Measurements from ENCODE around the gene CFAP100.

Gene CFAP100

GRCh38 chr3:126446791-126447190, 52.1 kb downstream of the CFAP100 start:
- DNase-seq, result no peak

GRCh38 chr3:126447456-126448106, 52.9 kb downstream of the CFAP100 start:
- DNase-seq, result no peak

- no peak for DNase-seq
These were observed 53.6 kb downstream of the CFAP100 start for GRCh38 chr3:126448136-126448892.

DNA sequence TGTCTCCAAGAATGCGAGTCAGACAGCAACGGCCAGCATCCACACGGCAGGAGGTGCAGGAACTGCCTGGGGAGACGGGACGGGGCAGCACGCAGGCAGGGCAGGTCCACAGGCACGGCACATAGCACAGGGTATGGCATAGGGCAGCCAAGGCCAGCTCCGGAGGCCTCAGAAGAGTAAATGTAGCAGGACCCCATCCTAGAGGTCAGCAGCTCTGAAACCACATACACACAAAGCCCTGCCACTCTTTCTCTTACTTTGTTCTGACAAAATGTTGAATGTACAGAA, 54.1 kb downstream of the CFAP100 start:
- DNase-seq, result no peak

DNA sequence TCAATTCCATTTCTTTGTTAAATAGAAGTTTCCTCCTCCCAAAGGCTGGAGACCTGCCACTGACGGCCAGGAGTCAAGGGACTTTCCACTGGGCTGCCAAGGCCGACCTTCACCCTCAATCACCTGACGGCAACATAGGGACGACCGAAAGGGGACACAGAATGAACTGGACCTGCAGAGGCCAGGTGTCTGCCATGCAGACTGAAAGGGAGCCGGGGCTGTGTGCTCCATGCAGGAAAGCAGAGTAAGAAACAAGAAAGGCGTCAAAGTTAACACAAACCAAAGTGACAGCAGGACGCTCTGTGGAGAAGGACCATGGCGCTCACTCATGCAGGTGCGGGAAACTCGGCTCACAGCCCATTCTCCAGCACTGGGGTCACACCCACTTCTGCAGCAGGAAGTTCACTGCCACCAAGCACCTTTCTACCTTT, 54.9 kb downstream of the CFAP100 start:
- no peak for DNase-seq

- no peak for DNase-seq
These were observed 55.5 kb downstream of the CFAP100 start for GRCh38 chr3:126450219-126450618.

DNA sequence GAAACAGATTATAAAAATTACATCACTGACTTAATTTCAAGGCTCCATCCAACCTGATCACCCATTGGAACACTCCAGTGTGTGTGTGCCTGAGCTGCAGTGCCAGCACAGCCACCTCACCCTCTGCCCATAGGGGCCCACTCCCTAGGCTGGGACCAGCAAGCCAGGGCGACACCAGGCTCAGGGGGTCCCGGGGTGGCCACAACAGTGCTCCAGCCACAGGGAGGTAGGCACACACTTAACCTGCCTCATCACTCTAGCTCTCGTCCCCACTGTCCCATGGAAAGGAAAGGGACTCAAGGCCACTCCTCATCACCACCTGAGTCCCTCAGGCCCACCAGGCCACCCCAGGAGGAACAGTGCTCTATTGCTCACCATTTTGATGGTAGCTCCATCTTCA, 56.0 kb downstream of the CFAP100 start:
- DNase-seq, result no peak

- no peak for DNase-seq
These were observed 56.8 kb downstream of the CFAP100 start for GRCh38 chr3:126451511-126451910.

DNA sequence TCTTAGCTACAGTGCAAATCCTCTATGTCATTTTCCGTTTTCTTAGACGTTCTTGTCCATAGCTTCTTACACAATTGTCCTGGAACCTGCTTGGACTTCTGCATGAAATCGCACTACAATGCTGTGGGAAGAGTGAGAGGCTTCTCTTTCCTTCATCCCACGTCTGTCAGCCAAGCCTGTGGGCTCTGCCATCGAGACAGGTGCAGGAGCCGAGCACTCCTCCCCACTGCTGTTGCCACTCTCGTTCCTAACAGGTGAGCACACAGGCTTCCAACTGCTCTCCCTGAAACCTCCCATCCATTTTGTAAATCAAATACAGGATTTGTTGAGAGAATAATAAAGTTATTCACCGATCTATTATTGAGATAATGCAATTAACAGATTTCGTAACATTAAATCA, 57.5 kb downstream of the CFAP100 start:
- no peak for DNase-seq

DNA sequence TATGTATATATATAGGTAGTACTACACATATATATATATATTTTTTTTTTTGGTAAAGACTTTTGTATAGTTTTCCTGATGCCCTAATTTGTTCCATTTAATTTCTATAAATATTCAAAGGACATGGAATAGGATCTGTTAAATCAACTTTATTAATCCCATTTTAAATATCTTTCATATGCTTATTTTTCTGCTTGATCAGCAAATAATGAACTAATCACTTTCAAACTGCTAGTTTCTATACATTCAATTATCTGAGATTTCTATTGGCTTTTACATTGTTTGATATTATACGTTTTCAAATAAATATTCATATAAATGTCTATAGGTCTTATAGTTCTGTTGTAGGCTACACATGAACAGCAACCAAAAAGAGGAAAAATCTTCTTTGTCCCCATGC, 59.3 kb downstream of the CFAP100 start:
- DNase-seq, result no peak

- DNase-seq, result no peak
These were observed 59.9 kb downstream of the CFAP100 start for GRCh38 chr3:126454437-126455198.

- no peak for DNase-seq
These were observed 61.5 kb downstream of the CFAP100 start for GRCh38 chr3:126456211-126456610.

GRCh38 chr3:126456766-126457388, 62.2 kb downstream of the CFAP100 start:
- DNase-seq, result no peak

DNA sequence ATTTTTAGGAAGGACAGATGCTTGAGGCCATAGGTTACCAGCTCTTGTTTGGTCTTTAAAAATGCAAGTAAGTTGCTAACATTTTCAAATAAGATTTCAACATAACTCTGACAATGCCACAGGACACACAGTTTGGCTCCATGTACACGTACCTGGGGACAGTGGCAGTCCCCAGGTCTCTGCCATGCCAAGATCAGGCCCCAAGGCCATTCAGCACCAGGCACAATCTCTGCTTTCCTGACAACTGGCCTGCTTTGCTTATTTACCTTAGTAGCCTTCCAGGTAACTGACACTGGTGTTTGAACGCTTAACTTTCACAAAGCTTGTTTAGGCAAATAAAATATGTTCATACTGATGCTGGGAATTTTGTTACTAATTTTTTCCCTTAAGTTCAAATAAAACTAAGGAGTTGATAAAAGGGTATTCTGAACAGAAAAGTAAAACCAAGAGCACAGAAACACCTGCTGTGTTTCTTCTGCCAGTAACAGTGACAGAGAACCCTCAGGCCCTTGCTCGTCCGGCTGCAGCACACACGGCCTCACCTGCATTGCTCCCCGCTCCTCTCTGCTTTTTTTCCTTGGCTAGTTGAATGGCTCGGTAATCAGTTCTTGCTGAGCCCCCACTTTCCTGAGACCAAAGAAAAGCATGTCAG, 64.5 kb downstream of the CFAP100 start:
- DNase-seq, result no peak

DNA sequence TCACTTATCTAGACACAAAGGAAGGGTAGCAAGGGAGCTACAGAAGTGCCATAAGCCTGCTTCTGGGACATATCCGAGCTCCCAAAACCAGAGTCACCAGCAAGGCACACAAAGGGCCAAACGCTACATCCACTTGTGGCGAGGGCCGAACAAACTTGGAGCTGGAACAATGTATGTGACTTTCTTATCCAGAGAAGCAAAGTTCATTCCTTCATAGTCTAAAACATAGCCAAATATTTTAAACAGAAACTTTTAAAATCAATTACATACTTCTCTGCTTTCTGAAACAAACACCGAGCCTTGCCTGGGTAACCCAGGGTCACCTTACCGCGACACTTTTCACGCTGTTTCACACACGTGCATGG, 65.0 kb downstream of the CFAP100 start:
- no peak for DNase-seq

GRCh38 chr3:126460381-126460780, 65.7 kb downstream of the CFAP100 start:
- DNase-seq, result no peak

DNA sequence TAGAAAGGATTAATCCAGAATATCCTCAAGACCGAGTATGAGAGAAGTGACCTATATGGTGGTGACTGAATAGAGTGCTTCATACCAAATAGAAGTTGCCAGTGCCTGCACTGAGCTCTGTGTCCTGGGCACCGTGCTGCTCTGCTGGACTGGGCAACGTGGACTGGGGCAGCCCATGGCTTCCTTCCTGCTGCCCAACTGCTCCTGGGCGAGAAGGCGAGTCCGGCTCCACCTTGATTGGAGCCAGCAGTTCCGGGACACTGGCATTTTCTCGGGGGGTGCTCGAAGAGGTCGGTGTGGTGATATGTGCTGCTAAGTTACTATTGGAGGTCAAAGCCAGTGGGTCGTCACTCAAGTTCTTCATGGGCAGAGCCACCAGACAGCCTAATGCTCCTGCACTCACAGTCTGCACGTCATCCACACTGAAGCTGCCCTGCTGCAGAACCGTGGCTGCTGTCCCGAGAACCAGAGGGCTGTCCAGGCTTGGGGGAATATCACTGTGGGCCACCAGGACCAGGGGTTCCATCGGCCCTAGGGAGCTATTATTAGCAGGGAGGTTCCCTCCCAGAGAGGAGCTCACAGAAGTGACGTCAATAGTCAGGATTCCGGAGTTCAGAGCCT, 66.9 kb downstream of the CFAP100 start:
- no peak for DNase-seq

GRCh38 chr3:126463521-126463920, 68.8 kb downstream of the CFAP100 start:
- no peak for DNase-seq

- DNase-seq, result no peak
These were observed 69.4 kb downstream of the CFAP100 start for GRCh38 chr3:126464093-126464492.

DNA sequence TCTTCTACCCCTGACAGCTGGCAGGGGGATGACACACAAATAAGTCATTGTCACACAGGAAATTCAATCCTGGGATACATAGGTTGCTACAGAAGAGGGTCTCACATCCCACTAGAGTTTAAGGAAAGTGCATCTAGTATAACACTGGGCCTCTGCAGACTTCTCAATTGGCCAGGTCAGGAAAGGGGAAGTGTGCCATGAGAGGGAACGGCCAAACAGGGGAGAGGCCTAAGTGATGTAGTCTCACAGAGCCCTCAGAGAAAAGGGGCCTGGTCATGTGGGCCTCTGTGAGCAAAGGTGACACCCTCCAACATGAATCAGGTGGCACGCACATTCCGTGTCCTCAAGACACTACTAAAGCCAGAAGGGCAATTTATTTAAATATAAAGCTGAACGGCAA, 69.8 kb downstream of the CFAP100 start:
- no peak for DNase-seq

GRCh38 chr3:126464997-126465396, 70.3 kb downstream of the CFAP100 start:
- DNase-seq, result no peak

DNA sequence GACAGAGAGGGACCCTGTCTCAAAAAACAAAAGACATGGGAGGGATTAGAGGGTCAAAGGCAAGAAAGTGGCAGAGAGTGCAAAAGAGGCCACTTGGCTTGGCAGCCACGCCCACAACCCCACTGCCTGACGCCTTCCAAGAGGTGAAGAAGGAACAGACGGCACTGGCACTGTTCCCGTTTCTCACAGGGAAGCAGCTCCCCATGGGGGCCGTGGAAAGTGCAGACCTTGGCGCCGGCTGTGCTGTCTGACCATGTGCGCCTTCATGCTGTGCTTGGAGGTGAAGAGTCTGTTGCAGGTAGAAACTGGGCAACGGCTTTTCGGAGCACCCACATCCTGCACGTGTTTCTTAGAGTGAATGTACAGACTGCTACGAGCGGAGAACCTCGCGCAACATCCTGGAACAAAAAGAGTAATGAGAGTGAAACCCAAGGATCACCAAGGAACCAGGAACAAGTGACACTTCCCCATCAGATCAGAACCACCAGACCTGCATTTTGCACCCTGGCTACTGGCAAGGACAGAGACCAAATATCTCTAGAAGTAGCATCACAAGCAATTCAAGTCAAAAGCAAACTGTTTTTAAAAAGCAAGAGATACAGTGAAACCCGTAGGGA, 71.3 kb downstream of the CFAP100 start:
- DNase-seq, result no peak
